MM.1S (cell line): ENCODE results near the gene DMXL2.

ENCODE experiments used
- CTCF ChIP-seq: fragments of 300-600 bp; sonication (generic); IDR thresholded peaks from 2 replicates; pipeline ENCODE4 v1.5.1; 2016; ENCODE audit warnings: antibody characterized with exemption, low read length, mixed read lengths
- EZH2 ChIP-seq: fragments of 300-600 bp; sonication (generic); optimal IDR thresholded peaks from 2 replicates; pipeline ENCODE3; 2017; ENCODE audit warnings: low read depth, mild to moderate bottlenecking, antibody characterized with exemption, low read length, mixed read lengths
- EZH2phosphoT487 ChIP-seq: fragments of 300-600 bp; sonication (generic); IDR thresholded peaks from 2 replicates; pipeline ENCODE4 v1.6.1; 2018; ENCODE audit warnings: antibody characterized with exemption, low read length

DNA sequence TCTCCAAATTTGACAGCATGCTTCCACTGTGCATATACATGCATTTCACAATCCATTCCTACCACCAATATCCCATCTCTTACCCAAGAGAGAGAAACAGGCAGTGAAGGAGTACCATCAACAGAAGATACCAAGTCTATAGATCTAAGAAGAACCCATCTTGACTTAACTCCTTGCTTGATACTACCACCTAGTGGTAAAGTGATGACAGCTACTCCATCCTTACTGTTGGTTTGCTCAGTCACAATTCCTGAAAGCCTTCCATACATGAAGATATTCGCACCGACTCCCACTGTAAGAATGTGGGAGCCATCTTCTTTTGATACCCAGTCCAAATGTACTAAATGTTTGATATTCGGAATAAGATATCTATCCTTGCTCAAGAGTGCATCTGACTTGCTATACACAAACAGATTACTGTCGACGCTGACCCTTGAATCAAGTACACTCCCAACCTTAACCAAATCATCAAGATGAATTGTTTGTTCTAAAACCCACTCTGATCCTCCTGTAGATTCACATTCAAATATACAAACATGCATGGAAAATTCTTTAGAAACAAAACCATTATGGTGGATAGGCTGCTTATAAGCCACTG is 123.1 kb downstream of the DMXL2 start:
- TF ChIP-seq CTCF (peak; percentile 75), EZH2 (no peak), EZH2phosphoT487 (no peak)
